Left lung (tissue), 10 donors: ENCODE results near the gene TCF12. TPM values are rescaled to one million over a fixed set of nuclear protein-coding genes. Genes with fewer than 3 reads are reported as not detected.
A peak's percentile ranks its signal among the peaks of the same experiment; 100 is the strongest.

Source experiments
- ATAC-seq: fragments of 200-7000 bp; cut with Tn5 transposase; one replicate; pipeline ENCODE4 v1.9.1; 2020; ENCODE audit warnings: moderate library complexity
- DNase-seq, 4 donors: peaks; one replicate each; pipeline ENCODE4 v3.0.0-alpha.2; 2013 to 2020
- H3K27ac ChIP-seq, 2 donors: fragments of 200-600 bp; sonication (generic) in 1 of 2; one replicate each; pipeline versions ENCODE4 v1.5.0 to v1.8.0; 2020 to 2021
- H3K27me3 ChIP-seq, 2 donors: fragments of 200-600 bp; sonication (generic) in 1 of 2; one replicate each; pipeline versions ENCODE4 v1.5.0 to v1.8.0; 2020 to 2021
- H3K36me3 ChIP-seq, 2 donors: fragments of 200-600 bp; sonication (generic) in 1 of 2; one replicate each; pipeline versions ENCODE4 v1.5.0 to v1.8.0; 2020 to 2021
- H3K4me1 ChIP-seq, 2 donors: fragments of 200-600 bp; one replicate each; pipeline ENCODE4 v1.8.0; 2021
- H3K4me3 ChIP-seq, 2 donors: fragments of 200-600 bp; sonication (generic) in 1 of 2; one replicate each; pipeline versions ENCODE4 v1.5.0 to v1.8.0; 2020 to 2021; ENCODE audit warnings: mild to moderate bottlenecking in 1 of 2
- H3K9me3 ChIP-seq, 2 donors: fragments of 200-600 bp; sonication (generic) in 1 of 2; one replicate each; pipeline versions ENCODE4 v1.5.0 to v1.8.0; 2020 to 2021
- CTCF ChIP-seq, 2 donors: fragments of 200-600 bp; sonication (generic) in 1 of 2; IDR thresholded peaks; one replicate each; pipeline versions ENCODE4 v1.5.0 to v1.8.0; 2021; ENCODE audit warnings: antibody characterized with exemption in 2 of 2
- intact Hi-C, 2 donors: fragments of 100-400 bp; cut with DNase I; formaldehyde crosslinking; loops; one replicate each; pipeline versions ENCODE4 v1.11.2 to v1.14.2; 2022
- polyA plus RNA-seq, 6 donors: library from polyadenylated mRNA; unstranded; fragments of 120-200 nt; gene quantifications; one replicate each; pipeline ENCODE4 v1.2.1, GENCODE V29; 2013; ENCODE audit not compliant: insufficient read length in 6 of 6
- total RNA-seq, 2 donors: library from RNA; stranded (reverse); fragmentation: NEBNext Ultra II Directional; extraction: Animal tissue kit (Norgen Biotek cat#: 25700); gene quantifications; one replicate each; pipeline ENCODE4 v1.2.1, GENCODE V29; 2021
- donor health status: DM: no; HTN: yes; CAD: no.
- donor health status: DM: no; HTN: no; CAD: no.

TCF12 gene
- total and polyA plus RNA-seq, 8 donors = 106 to 148 (median 130) TPM

GRCh38 chr15:57332326-57332725, 413.9 kb downstream of the TCF12 start:
- intact Hi-C loops = loop anchor here in 1 of 2 donors (10.0 kb wide), 1 partner anchor 202 kb away; no protein-coding TSS in a partner anchor
- Histone ChIP-seq H3K27ac (no peak overlapping the region), H3K4me1 (peaks cover 0 to 12% of the 10 kb centered on the region in 2 donors), H3K36me3 (no peaks in the 10 kb centered on the region), H3K27me3 (peaks cover 0 to 3% of the 10 kb centered on the region in 2 donors), H3K4me3 (no peak overlapping the region), H3K9me3 (no peaks in the 10 kb centered on the region)
- DNase-seq (no peak), ATAC-seq (no peak)
- TF ChIP-seq CTCF (IDR thresholded peaks at IDR 0.05) = no peak

GRCh38 chr15:57333487-57333886, 415.0 kb downstream of the TCF12 start:
- Histone ChIP-seq H3K27ac (peak overlapping the region; percentile 8 to 39), H3K4me1 (peaks cover 0 to 22% of the 10 kb centered on the region in 2 donors), H3K9me3 (no peaks in the 10 kb centered on the region), H3K4me3 (no peak overlapping the region), H3K36me3 (no peaks in the 10 kb centered on the region), H3K27me3 (peaks cover 0 to 3% of the 10 kb centered on the region in 2 donors)
- intact Hi-C loops = loop anchor here in 1 of 2 donors (10.0 kb wide), 1 partner anchor 201 kb away; no protein-coding TSS in a partner anchor
- ATAC-seq (peak; percentile 65), DNase-seq (no peak)
- no peak for TF ChIP-seq CTCF (IDR thresholded peaks at IDR 0.05)

GRCh38 chr15:57334257-57334656, 415.8 kb downstream of the TCF12 start:
- ATAC-seq = peak; percentile 82
- peak overlapping the region in 1 of 2 donors; percentile 8 for H3K27ac ChIP-seq
- H3K4me3 ChIP-seq = no peak overlapping the region
- TF ChIP-seq CTCF (IDR thresholded peaks at IDR 0.05) = no peak
- peaks cover 0 to 3% of the 10 kb centered on the region in 2 donors for H3K27me3 ChIP-seq
- intact Hi-C loops = loop anchor here in 1 of 2 donors (10.0 kb wide), 1 partner anchor 201 kb away; no protein-coding TSS in a partner anchor
- H3K4me1 ChIP-seq = peaks cover 0 to 22% of the 10 kb centered on the region in 2 donors
- peak in 1 of 4 donors; percentile 64 for DNase-seq
- no peaks in the 10 kb centered on the region for H3K9me3 ChIP-seq
- H3K36me3 ChIP-seq = no peaks in the 10 kb centered on the region

- DNase-seq (no peak), ATAC-seq (no peak)
- intact Hi-C loops = loop anchor here in 1 of 2 donors (10.0 kb wide), 1 partner anchor 199 kb away; no protein-coding TSS in a partner anchor
- H3K9me3 ChIP-seq = no peaks in the 10 kb centered on the region
- H3K4me3 ChIP-seq = no peak overlapping the region
- TF ChIP-seq CTCF (IDR thresholded peaks at IDR 0.05) = no peak
- peaks cover 0 to 22% of the 10 kb centered on the region in 2 donors for H3K4me1 ChIP-seq
- no peaks in the 10 kb centered on the region for H3K36me3 ChIP-seq
- no peak overlapping the region for H3K27ac ChIP-seq
- H3K27me3 ChIP-seq = no peaks in the 10 kb centered on the region
Observed at GRCh38 chr15:57335293-57335715, 416.9 kb downstream of the TCF12 start.

- H3K27ac ChIP-seq = no peak overlapping the region
- ATAC-seq = no peak
- H3K27me3 ChIP-seq = no peaks in the 10 kb centered on the region
- peaks cover 0 to 22% of the 10 kb centered on the region in 2 donors for H3K4me1 ChIP-seq
- DNase-seq = no peak
- no peak for TF ChIP-seq CTCF (IDR thresholded peaks at IDR 0.05)
- intact Hi-C loops = loop anchor here in 1 of 2 donors (10.0 kb wide), 1 partner anchor 199 kb away; no protein-coding TSS in a partner anchor
- H3K4me3 ChIP-seq = no peak overlapping the region
- H3K9me3 ChIP-seq = no peaks in the 10 kb centered on the region
- H3K36me3 ChIP-seq = no peaks in the 10 kb centered on the region
Observed at GRCh38 chr15:57335719-57336118, 417.3 kb downstream of the TCF12 start.
